SK-N-SH (cell line): Measurements from ENCODE around the gene DGUOK. TPM values are rescaled to one million over a fixed set of nuclear protein-coding genes. Genes with fewer than 3 reads are reported as not detected.

ENCODE experiments used
- CTCF ChIA-PET: fragments of 300-600, 350-600 bp; formaldehyde crosslinking; extraction: SDS; loops from one replicate; lab custom pipeline; 2021; lab: Yijun Ruan, JAX
- POLR2A ChIA-PET: fragments of 350-600 bp; sonication (Branson Sonifier 250); formaldehyde crosslinking; extraction: SDS; loops from one replicate; lab custom pipeline; 2020; ENCODE audit warnings: antibody characterized with exemption, inconsistent platforms; lab: Yijun Ruan, JAX
- DNase-seq: peaks from one replicate; pipeline ENCODE4 v3.0.0; 2012
- H2AFZ ChIP-seq: fragments of 200-600 bp; sonication (generic); 2 replicates; pipeline ENCODE4 v1.8.1; 2016; ENCODE audit warnings: antibody characterized with exemption, mild to moderate bottlenecking, low read depth
- H3F3A ChIP-seq: fragments of 200-600 bp; sonication (generic); replicated peaks from 2 replicates; pipeline ENCODE3; 2016; ENCODE audit warnings: antibody characterized with exemption, mild to moderate bottlenecking; ENCODE audit not compliant: insufficient read depth
- H3K27ac ChIP-seq, 2 experiments: fragments of 200-500 bp in 1 of 2; fragments of 200-600 bp in 1 of 2; sonication (Bioruptor generic) in 1 of 2; sonication (generic), shearing (Covaris generic) in 1 of 2; 2 replicates each; pipeline versions ENCODE4 v1.5.1 to v1.6.1; 2014 to 2016; ENCODE audit warnings: low read depth in 2 of 2, inconsistent platforms in 1 of 2, low read length in 1 of 2, mild to moderate bottlenecking in 1 of 2, mixed read lengths in 1 of 2
- H3K27me3 ChIP-seq: fragments of 200-600 bp; sonication (generic), shearing (Covaris generic); 2 replicates; pipeline ENCODE4 v1.6.1; 2016; ENCODE audit warnings: mixed run types; ENCODE audit not compliant: insufficient read depth
- H3K36me3 ChIP-seq, 2 experiments: fragments of 200-500 bp in 1 of 2; fragments of 200-600 bp in 1 of 2; sonication (Bioruptor generic) in 1 of 2; sonication (generic) in 1 of 2; replicated peaks in 1 of 2; 2 replicates each; pipeline versions ENCODE3 to v1.5.1; 2014 to 2016; ENCODE audit warnings: low read length in 1 of 2, mild to moderate bottlenecking in 1 of 2; ENCODE audit not compliant: insufficient read depth in 2 of 2, control insufficient read depth in 1 of 2
- H3K4me1 ChIP-seq, 2 experiments: fragments of 200-500 bp in 1 of 2; fragments of 200-600 bp in 1 of 2; sonication (Bioruptor generic) in 1 of 2; sonication (generic), shearing (Covaris generic) in 1 of 2; 2 replicates each; pipeline versions ENCODE4 v1.5.1 to v1.6.1; 2014 to 2016; ENCODE audit warnings: low read depth in 1 of 2, low read length in 1 of 2, mixed run types in 1 of 2; ENCODE audit not compliant: insufficient read depth in 2 of 2, control insufficient read depth in 1 of 2
- H3K4me2 ChIP-seq: fragments of 200-600 bp; sonication (generic), shearing (Covaris generic); 2 replicates; pipeline ENCODE4 v1.6.1; 2017; ENCODE audit warnings: mixed run types
- H3K4me3 ChIP-seq, 2 experiments: fragments of 200-500 bp in 1 of 2; fragments of 200-600 bp in 1 of 2; sonication (Bioruptor generic) in 1 of 2; sonication (generic), shearing (Covaris generic) in 1 of 2; 2 replicates each; pipeline versions ENCODE4 v1.5.1 to v1.8.1; 2014 to 2016; ENCODE audit warnings: low read depth in 2 of 2, inconsistent platforms in 1 of 2, low read length in 1 of 2, mild to moderate bottlenecking in 1 of 2, mixed read lengths in 1 of 2, moderate library complexity in 1 of 2
- H3K79me2 ChIP-seq: fragments of 200-600 bp; sonication (generic); 2 replicates; pipeline ENCODE4 v1.8.1; 2017; ENCODE audit warnings: mild to moderate bottlenecking; ENCODE audit not compliant: insufficient read depth
- H3K9ac ChIP-seq: fragments of 200-600 bp; sonication (generic); 2 replicates; pipeline ENCODE4 v1.6.1; 2017; ENCODE audit warnings: mixed run types
- H3K9me2 ChIP-seq: fragments of 200-600 bp; sonication (generic); 2 replicates; pipeline ENCODE4 v1.6.1; 2017; ENCODE audit warnings: mixed run types
- H3K9me3 ChIP-seq: fragments of 200-600 bp; sonication (generic); 2 replicates; pipeline ENCODE4 v1.6.1; 2017; ENCODE audit warnings: mixed run types, mild to moderate bottlenecking, moderate library complexity
- H4K20me1 ChIP-seq: fragments of 200-600 bp; sonication (generic); 2 replicates; pipeline ENCODE4 v1.6.1; 2017; ENCODE audit warnings: mild to moderate bottlenecking, mixed run types; ENCODE audit not compliant: insufficient read depth
- CHD2 ChIP-seq: fragments of 150-350 bp; IDR thresholded peaks from 2 replicates; pipeline ENCODE4 v1.6.1; 2018; ENCODE audit warnings: low read length; ENCODE audit not compliant: partially characterized antibody
- ELF1 ChIP-seq: IDR thresholded peaks from 2 replicates; pipeline ENCODE4 v1.4.0; 2012
- EZH2phosphoT487 ChIP-seq: fragments of 200-600 bp; sonication (generic); IDR thresholded peaks from 2 replicates; pipeline ENCODE4 v1.6.1; 2017; ENCODE audit warnings: low read depth, mixed run types, mild to moderate bottlenecking, antibody characterized with exemption, moderate library complexity, borderline replicate concordance
- FOXM1 ChIP-seq: IDR thresholded peaks from 2 replicates; pipeline ENCODE4 v1.4.0; 2012; ENCODE audit warnings: low read depth, mild to moderate bottlenecking
- GABPA ChIP-seq: IDR thresholded peaks from 2 replicates; pipeline ENCODE4 v1.4.0; 2012; ENCODE audit warnings: low read depth, mild to moderate bottlenecking
- GATA2 ChIP-seq: sonication (generic); formaldehyde crosslinking; IDR thresholded peaks from 2 replicates; pipeline ENCODE4 v1.5.0; 2020; ENCODE audit warnings: mild to moderate bottlenecking, missing genetic modification reagents
- JUND ChIP-seq: IDR thresholded peaks from 2 replicates; pipeline ENCODE4 v1.4.0; 2012
- MEF2A ChIP-seq: IDR thresholded peaks from 2 replicates; pipeline ENCODE4 v1.4.0; 2012; ENCODE audit warnings: low read depth, borderline replicate concordance
- NFIC ChIP-seq: IDR thresholded peaks from 2 replicates; pipeline ENCODE4 v1.4.0; 2012; ENCODE audit warnings: borderline replicate concordance
- NRF1 ChIP-seq: IDR thresholded peaks from 2 replicates; pipeline ENCODE4 v1.6.1; 2012; ENCODE audit warnings: low read depth, mild to moderate bottlenecking, low read length
- RCOR1 ChIP-seq: fragments of 150-350 bp; IDR thresholded peaks from 2 replicates; pipeline ENCODE4 v1.6.1; 2017; ENCODE audit warnings: antibody characterized with exemption, low read length
- RXRA ChIP-seq: IDR thresholded peaks from 2 replicates; pipeline ENCODE4 v1.4.0; 2012; ENCODE audit warnings: low read depth, mild to moderate bottlenecking, borderline replicate concordance
- SIN3A ChIP-seq: IDR thresholded peaks from 2 replicates; pipeline ENCODE4 v1.6.1; 2012; ENCODE audit warnings: low read depth, mild to moderate bottlenecking, low read length, moderate library complexity, borderline replicate concordance
- TAF1 ChIP-seq: IDR thresholded peaks from 2 replicates; pipeline ENCODE4 v1.6.1; 2012; ENCODE audit warnings: low read depth, mild to moderate bottlenecking, low read length, moderate library complexity, borderline replicate concordance
- TCF12 ChIP-seq: IDR thresholded peaks from 2 replicates; pipeline ENCODE4 v1.4.0; 2012
- YY1 ChIP-seq: IDR thresholded peaks from 2 replicates; pipeline ENCODE4 v1.4.0; 2012; ENCODE audit warnings: low read depth, mild to moderate bottlenecking
- WGBS: methylation state at CpG from one replicate; pipeline ENCODE4 v1.1.6; 2017; ENCODE audit warnings: low lambda C conversion rate; 5-methylcytosine and 5-hydroxymethylcytosine counted together
- polyA plus RNA-seq, 3 experiments: library from polyadenylated mRNA; depleted of rRNA; stranded (reverse); fragments of >200 nt; gene quantifications; 2 replicates each; pipeline ENCODE4 v1.2.3, GENCODE V29; 2012
- TF ChIP-seq, protein P1 (sequence below): IDR thresholded peaks from 2 replicates; pipeline ENCODE4 v1.4.0; 2012; ENCODE audit warnings: low read depth, borderline replicate concordance
- TF ChIP-seq, protein P2 (sequence below): IDR thresholded peaks from 2 replicates; pipeline ENCODE4 v1.4.0; 2012; ENCODE audit warnings: low read depth, borderline replicate concordance
- TF ChIP-seq, protein P3 (sequence below): IDR thresholded peaks from 2 replicates; pipeline ENCODE4 v1.6.1; 2012; ENCODE audit warnings: mild to moderate bottlenecking, low read depth, low read length, moderate library complexity

The DGUOK gene
- polyA plus RNA-seq, 1 of the 3 experiments (the other 2 are of a cell fraction), result 122 TPM

DNA sequence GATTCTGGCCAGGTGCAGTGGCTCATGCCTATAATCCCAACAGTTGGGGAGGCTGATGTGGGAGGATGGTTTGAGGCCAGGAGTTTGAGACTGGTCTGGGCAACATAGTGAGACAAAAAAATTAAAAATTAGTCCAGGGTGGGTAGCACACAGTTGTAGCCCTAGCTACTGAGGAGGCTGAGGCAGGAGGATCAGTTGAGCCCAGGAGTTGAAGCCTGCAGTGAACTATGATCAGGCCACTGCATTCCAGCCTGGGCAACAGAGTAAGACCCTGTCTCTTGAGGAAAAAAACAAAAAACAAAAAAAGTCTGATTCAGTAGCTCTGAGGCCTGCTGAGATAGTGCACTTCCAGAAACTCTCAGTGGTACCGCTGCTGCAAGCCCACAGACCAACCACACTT is 50.1 kb downstream of the DGUOK start:
- TF ChIP-seq GATA2, result no peak
- no peak for TF ChIP-seq ELF1
- TF ChIP-seq, protein P1, sequence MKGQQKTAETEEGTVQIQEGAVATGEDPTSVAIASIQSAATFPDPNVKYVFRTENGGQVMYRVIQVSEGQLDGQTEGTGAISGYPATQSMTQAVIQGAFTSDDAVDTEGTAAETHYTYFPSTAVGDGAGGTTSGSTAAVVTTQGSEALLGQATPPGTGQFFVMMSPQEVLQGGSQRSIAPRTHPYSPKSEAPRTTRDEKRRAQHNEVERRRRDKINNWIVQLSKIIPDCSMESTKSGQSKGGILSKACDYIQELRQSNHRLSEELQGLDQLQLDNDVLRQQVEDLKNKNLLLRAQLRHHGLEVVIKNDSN, result no peak
- no peak for TF ChIP-seq YY1
- no peak for TF ChIP-seq NFIC
- TF ChIP-seq, all 33 proteins: peak for 0
- Histone ChIP-seq H3K4me3 (no peak overlapping the region), H3K4me2 (no peak overlapping the region), H3K4me1 (peaks cover 4 to 25% of the 10 kb centered on the region in 2 experiments; a peak in 3 of 4 replicates), H3K27me3 (no peaks in the 10 kb centered on the region), H3K36me3 (no peaks in the 10 kb centered on the region), H3F3A (peaks cover 5% of the 10 kb centered on the region), H3K79me2 (no peaks in the 10 kb centered on the region), H3K9ac (no peak overlapping the region), H3K27ac (no peak overlapping the region), H4K20me1 (no peaks in the 10 kb centered on the region), H3K9me2 (no peaks in the 10 kb centered on the region), H2AFZ (no peak overlapping the region), H3K9me3 (no peaks in the 10 kb centered on the region)
- 100% methylated on average over 1 of the region's 1 CpG for WGBS
- POLR2A ChIA-PET, result interaction anchor here (0.7 kb wide), 1 partner anchor 26 kb away, joined by 4 read pairs; no protein-coding TSS in a partner anchor
- CTCF ChIA-PET, result no interaction called here
- no peak for DNase-seq

DNA sequence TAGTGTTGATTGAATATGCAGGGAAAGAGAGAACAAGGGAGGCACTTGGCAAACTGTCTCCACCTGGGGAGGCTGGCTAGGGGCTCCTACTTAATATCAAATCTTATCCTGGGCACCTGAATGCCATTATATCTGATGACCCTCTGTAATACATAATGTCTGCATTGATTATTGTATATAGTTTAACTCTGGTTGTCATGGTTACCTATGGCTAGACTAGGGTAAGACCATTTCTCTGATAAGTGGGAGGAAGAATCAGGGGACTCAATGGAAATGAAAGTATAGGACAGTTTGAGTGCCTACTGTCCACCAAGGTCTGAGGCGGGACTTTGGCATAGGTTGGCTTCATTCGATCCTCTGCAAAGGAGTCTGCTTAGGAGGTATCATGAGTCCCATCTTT is 50.8 kb downstream of the DGUOK start:
- H4K20me1 ChIP-seq, result no peaks in the 10 kb centered on the region
- no peaks in the 10 kb centered on the region for H3K27me3 ChIP-seq
- DNase-seq, result no peak
- WGBS, result 90% methylated on average over 2 of the region's 2 CpGs
- no peaks in the 10 kb centered on the region for H3K79me2 ChIP-seq
- peaks cover 7% of the 10 kb centered on the region for H3F3A ChIP-seq
- no peaks in the 10 kb centered on the region for H3K36me3 ChIP-seq
- no peak overlapping the region for H3K4me3 ChIP-seq
- POLR2A ChIA-PET, result interaction anchor here (0.7 kb wide), 1 partner anchor 25 kb away, joined by 4 read pairs; no protein-coding TSS in a partner anchor
- no peak overlapping the region for H3K4me2 ChIP-seq
- no peak overlapping the region for H3K9ac ChIP-seq
- no peak for TF ChIP-seq YY1
- TF ChIP-seq RXRA, result no peak
- TF ChIP-seq FOXM1, result no peak
- no peak for TF ChIP-seq GABPA
- TF ChIP-seq, protein P1, result no peak
- TF ChIP-seq CHD2, result no peak
- TF ChIP-seq JUND, result no peak
- TF ChIP-seq, protein P2, sequence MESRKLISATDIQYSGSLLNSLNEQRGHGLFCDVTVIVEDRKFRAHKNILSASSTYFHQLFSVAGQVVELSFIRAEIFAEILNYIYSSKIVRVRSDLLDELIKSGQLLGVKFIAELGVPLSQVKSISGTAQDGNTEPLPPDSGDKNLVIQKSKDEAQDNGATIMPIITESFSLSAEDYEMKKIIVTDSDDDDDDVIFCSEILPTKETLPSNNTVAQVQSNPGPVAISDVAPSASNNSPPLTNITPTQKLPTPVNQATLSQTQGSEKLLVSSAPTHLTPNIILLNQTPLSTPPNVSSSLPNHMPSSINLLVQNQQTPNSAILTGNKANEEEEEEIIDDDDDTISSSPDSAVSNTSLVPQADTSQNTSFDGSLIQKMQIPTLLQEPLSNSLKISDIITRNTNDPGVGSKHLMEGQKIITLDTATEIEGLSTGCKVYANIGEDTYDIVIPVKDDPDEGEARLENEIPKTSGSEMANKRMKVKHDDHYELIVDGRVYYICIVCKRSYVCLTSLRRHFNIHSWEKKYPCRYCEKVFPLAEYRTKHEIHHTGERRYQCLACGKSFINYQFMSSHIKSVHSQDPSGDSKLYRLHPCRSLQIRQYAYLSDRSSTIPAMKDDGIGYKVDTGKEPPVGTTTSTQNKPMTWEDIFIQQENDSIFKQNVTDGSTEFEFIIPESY, result no peak
- TF ChIP-seq RCOR1, result no peak
- no peak for TF ChIP-seq EZH2phosphoT487
- no peak for TF ChIP-seq TCF12
- TF ChIP-seq TAF1, result no peak
- TF ChIP-seq, protein P3, sequence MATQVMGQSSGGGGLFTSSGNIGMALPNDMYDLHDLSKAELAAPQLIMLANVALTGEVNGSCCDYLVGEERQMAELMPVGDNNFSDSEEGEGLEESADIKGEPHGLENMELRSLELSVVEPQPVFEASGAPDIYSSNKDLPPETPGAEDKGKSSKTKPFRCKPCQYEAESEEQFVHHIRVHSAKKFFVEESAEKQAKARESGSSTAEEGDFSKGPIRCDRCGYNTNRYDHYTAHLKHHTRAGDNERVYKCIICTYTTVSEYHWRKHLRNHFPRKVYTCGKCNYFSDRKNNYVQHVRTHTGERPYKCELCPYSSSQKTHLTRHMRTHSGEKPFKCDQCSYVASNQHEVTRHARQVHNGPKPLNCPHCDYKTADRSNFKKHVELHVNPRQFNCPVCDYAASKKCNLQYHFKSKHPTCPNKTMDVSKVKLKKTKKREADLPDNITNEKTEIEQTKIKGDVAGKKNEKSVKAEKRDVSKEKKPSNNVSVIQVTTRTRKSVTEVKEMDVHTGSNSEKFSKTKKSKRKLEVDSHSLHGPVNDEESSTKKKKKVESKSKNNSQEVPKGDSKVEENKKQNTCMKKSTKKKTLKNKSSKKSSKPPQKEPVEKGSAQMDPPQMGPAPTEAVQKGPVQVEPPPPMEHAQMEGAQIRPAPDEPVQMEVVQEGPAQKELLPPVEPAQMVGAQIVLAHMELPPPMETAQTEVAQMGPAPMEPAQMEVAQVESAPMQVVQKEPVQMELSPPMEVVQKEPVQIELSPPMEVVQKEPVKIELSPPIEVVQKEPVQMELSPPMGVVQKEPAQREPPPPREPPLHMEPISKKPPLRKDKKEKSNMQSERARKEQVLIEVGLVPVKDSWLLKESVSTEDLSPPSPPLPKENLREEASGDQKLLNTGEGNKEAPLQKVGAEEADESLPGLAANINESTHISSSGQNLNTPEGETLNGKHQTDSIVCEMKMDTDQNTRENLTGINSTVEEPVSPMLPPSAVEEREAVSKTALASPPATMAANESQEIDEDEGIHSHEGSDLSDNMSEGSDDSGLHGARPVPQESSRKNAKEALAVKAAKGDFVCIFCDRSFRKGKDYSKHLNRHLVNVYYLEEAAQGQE, result no peak
- no peak for TF ChIP-seq NRF1
- no peak for TF ChIP-seq MEF2A
- TF ChIP-seq SIN3A, result no peak
- TF ChIP-seq, all 33 proteins: peak for 0
- Histone ChIP-seq H3K4me1 (peaks cover 4 to 27% of the 10 kb centered on the region in 2 experiments; a peak in 3 of 4 replicates), H3K27ac (no peak overlapping the region), H3K9me3 (no peaks in the 10 kb centered on the region), H2AFZ (no peak overlapping the region), H3K9me2 (no peaks in the 10 kb centered on the region)
- CTCF ChIA-PET, result no interaction called here
